ENCODE results near the gene IMMP2L.

Gene IMMP2L

DNA sequence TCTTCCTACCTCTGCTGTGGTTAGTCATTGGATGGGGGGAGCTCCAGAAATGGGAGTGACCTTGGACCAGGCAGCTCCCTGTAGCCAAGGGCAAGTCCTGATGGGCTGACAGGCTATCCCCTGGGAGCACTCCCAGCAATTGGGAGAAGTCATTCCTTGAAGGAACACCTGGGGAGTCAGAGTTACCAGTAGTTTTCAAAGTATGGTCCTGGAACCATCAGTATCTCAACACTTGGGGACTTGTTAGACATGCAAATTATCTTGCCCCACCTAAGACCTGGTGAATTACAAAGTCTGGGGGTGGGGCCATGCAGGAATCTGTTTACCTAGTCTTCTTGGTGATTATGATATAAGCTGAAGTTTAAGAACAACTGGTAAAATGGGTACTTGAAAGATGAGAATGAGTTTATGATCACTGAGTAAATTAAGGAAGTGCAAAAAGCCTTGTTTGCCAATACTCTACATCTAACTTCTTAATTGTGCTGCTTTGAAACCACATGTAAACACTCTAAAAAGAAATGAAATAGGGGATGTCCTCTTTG, 758.6 kb downstream of the IMMP2L start:
- DNase-seq (ENCODE audit: low read depth) = no peak

DNA sequence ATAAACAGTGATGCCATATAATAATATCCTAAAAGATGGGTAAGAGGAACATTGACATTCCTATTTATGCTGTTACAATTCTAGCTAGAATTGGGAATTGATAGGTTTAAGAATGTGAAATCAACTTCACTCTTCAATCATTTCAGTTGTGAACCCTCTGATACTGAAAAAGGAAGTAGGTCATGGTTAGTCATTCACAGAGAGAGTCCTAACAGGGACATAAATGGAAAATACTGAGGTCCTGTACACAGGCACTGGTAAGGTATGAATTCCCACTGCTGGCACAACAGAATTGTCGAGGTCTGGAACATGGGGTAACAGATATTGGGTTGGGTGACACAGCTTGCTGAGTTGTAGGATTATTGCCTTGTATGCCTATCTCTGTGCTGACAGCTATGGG, 760.8 kb downstream of the IMMP2L start:
- DNase-seq (ENCODE audit: low read depth) = no peak

DNA sequence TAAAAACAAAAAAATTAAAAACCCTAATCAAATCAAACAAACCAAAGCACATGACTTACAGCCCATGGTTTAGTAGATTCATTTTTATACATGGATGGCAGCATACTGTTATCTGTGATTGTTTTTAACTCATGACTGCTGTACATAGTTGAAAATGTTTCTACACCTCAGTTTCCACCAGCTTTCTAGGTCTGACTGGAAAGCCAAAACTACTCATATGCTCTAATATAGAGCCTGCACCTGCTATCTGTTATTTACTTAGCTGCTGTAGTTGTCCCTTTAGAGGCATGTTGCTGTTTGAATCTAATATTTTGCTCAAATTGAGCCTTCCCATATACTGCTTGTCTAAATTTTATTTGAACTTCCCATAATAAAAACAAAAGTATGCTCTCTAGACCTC, 761.3 kb downstream of the IMMP2L start:
- no peak for DNase-seq (ENCODE audit: low read depth)

DNA sequence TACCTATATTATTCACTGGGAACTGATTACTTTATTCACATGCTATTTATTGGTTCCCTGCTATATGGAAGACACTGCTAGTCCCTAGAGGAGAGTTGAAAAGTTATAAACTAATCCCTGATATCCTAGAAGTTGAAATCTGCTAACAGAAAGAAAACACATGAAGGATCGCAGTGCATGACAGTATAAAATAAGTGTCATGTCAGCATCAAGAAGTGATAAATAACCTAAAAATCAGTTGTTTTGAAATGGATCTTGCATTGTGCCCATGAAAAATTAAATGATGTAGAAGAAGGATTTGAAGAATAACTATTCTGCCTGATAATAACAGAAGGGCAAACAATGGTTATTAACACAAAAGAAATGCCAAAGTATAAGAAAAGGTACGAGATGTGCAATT, 764.6 kb downstream of the IMMP2L start:
- no peak for DNase-seq (ENCODE audit: low read depth)

DNA sequence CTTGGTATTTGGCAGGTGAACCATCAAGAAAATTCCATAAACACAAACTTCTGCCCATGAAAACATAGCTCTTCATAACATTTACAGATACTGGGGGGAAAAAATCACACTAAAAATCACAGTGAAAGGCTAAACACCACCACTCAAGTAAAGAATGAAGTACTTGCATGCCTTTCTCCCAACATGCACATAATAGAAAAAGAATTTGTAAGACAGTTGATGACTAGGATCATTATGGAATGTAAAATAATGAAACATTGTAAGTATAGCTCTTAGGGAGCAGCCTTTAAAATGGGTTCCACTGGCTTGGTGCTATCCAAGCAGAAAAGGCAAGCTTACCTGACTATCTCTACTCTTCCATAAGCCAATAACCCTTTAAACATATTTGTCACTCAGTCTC, 771.3 kb downstream of the IMMP2L start:
- no peak for DNase-seq (ENCODE audit: low read depth)

DNA sequence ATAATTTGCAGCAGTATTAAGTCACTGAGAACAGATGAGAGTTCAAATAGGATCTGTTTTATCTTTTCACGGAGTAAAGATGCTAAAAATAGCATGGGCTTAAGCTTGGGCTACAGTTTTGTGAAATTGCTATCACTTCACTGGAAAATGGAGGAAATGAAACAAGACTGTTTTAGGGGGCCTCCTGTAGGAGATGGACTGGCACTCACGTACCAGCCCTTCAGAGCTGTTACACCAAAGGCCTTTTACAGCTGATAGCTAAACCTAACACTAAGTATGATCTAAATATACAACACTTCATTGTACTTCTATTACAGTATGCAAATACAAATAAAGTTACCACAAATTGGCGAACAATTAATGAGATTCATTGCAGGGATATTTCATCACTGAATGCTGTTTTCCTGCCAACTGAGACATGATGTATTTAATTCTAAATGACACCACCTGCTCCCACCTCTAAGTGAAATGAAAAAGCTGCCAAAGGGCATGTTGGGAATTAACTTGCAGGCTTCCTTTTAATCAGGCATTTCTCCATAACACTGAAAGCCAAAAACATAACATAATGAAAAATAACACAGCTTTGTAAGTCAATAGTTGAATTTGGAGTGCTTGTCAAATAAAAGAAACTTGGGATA, 775.8 kb downstream of the IMMP2L start:
- DNase-seq (ENCODE audit: low read depth) = no peak

DNA sequence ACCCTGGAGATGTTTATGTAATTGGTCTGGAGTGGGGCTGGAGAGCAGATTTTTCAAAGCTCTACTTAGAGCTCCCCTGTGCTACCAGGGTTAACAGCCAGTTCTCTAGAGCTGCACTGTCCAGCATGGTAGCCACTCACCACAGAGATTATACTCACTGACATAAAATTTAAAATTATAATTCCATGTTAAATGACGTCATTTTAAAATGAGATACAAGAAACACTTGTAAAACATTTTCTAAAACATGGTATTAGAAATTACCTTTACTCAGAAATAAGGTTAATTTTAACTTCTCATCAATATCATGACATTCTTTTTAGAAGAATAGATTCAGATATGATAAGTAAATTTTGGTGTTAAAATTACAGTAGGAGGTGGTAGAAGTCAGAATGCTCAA, 777.5 kb downstream of the IMMP2L start:
- DNase-seq (ENCODE audit: low read depth) = no peak

DNA sequence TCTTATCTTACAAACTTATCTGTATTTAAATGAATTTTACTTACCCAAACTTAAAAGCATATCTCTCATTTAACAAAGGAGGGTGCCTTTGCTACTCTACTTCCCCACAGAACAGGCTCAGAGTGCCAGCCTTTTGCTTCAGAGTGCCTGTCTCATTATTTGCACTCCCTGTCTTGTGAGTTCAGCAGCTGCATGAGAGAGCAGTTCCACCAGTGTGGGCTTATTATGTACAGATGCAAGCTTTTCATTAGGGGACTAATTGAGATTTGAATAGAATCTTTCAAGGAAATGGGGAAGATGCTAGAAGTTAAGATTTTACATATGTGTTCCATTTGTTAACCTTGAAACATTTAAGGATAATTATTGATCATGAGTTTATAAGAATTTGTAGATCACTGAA, 781.6 kb downstream of the IMMP2L start:
- no peak for DNase-seq (ENCODE audit: low read depth)

DNA sequence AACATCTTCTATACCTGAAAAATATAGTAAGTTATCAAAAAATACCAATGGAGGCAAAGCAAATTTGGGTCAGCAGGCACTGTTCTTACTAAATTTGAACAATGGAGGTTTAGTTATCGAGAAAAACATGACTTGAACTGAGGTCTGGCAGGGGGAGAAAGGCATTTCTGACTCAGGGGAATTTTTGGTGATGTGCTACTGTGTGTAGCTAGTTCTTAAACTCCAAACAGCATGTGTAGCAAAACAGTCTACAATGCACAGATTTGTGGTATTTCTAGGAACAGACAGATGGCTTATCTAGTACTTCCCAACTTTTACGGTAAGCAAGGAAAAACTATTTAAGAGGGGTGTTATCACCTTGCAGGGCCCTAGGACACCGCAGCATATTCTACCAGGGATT, 783.0 kb downstream of the IMMP2L start:
- DNase-seq (ENCODE audit: low read depth) = no peak

DNA sequence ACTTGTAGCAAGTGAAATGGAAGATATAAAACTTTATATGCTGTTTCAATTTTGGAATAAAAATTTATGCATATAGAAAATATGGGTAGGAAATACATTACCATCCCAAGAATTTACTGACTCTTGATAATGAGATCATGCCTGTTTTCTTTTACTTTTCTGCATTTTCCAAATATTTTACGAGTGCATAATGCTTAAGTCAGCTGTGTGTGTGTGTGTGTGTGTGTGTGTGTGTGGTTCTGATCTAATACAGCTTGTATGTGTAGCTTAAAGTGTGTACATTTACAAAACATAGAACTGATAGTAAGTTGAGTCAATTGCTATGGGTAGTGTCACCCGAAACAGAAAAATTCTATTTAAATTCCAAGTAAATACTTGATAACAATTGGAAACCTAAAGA, 787.2 kb downstream of the IMMP2L start:
- no peak for DNase-seq (ENCODE audit: low read depth)

DNA sequence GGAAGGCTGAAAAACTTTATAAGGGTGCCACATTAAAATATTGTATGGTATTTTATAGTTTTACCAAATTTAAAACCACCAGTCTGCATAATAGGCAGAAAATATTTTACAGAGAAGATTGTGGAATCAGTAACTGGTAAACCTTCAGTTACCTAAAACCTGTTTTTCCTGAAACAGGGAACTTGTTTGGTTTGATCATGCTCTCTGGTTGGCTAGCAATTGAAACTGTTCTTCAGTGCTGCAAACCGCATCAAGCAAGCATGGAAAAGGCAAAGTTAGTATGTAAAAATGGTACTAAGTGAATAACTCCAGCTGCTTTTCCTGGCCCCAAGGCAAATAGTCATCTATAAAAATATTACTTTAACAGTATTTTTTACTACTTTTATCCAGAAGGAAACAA, 788.2 kb downstream of the IMMP2L start:
- DNase-seq (ENCODE audit: low read depth) = no peak

DNA sequence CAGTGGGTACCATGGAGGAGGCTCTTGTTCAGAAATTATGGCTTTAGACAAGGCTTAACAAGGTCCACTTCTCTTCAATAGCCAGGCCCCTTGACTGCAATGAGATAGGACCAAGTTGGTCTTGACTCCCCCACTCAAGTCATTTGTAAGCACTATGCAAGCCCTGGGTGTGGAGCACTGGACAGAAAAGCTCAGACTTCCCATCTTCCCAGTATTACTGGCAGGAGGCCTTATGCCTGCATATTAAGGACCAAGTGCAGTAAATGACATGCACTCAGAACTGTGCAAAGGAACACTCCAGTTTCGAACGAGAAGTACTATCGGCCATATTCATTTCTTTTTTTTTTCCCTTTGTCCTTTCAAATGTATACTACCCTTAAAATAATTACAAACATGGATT, 789.7 kb downstream of the IMMP2L start:
- DNase-seq (ENCODE audit: low read depth) = no peak

DNA sequence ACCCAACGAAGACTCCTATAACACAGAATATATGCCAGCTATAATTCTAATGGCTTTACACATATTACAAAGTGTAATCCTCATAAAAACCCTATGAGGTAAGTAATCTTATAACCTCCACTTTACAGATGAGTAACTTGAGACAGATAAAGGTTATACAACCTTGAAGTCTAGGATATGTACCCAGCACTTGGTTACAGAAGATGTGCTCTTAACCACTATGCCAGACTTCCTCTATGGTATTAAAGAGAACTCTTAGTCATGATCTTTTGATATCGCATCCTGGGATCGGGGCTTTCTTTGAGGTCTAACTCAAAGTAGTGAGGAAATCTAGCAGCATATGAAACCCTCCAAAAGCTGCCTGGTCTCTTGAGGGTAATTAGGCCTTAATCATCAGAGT, 790.6 kb downstream of the IMMP2L start:
- no peak for DNase-seq (ENCODE audit: low read depth)

DNA sequence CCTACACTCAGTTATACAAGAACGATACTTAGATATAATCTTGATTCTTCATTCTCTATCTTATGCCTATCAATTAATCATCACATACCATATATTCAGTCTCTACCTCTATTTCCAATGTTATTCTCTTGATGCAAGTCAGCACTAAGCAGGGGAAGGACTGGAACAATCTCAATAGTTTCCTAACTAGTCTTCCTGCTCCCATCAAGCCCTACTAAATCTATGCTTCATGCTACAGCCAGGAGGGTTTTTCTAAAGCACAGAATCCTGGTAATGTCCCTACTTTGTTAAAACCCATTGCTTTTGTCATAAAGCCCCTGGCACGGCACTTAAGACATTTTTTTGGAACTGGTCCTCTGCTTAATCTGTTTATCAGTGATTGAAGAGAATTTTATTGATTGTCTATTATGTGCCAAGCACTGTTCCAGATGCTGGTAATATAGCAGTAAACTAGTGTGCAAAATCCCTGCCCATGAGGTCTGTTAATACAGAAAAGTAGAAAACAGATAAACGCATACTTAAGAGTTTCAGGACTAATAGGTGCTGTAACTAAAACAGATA, 794.7 kb downstream of the IMMP2L start:
- no peak for DNase-seq (ENCODE audit: low read depth)

DNA sequence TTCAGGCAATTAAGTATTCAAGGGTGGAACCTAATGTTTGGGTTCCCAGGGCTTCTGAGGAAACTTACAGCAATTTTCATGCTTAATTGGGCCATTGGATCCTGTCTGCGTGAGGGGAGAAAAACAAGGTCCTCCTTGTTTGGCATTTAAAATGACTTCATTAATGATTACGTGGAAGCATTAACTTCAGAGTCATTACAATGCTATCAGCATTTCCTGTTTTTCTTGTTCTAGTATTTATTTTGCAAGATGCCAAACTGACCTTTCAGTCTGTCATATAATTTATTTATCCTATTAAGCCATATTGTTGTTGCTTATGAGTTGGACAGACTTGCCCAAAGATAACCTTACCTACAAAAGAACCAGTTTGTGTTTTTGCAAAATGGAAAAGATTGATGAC, 795.4 kb downstream of the IMMP2L start:
- DNase-seq (ENCODE audit: low read depth) = no peak

DNA sequence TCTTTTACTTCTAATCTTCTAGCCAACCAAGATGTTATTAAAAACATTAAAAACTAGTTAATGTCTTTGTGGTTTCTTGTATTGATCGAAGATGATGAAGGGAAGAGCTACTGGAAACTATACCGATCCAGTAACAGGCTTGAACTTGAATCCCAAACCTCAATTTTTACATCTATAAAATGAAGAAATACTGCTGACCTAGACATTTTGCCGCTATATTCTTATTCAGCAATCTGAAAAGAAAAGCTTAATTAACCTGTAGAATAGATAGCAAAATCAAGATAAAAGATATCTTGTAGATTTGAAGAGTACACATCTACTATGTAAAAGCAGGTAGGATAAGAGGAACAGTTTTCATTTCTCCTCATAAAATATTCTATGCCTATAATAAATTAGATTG, 797.4 kb downstream of the IMMP2L start:
- no peak for DNase-seq (ENCODE audit: low read depth)

DNA sequence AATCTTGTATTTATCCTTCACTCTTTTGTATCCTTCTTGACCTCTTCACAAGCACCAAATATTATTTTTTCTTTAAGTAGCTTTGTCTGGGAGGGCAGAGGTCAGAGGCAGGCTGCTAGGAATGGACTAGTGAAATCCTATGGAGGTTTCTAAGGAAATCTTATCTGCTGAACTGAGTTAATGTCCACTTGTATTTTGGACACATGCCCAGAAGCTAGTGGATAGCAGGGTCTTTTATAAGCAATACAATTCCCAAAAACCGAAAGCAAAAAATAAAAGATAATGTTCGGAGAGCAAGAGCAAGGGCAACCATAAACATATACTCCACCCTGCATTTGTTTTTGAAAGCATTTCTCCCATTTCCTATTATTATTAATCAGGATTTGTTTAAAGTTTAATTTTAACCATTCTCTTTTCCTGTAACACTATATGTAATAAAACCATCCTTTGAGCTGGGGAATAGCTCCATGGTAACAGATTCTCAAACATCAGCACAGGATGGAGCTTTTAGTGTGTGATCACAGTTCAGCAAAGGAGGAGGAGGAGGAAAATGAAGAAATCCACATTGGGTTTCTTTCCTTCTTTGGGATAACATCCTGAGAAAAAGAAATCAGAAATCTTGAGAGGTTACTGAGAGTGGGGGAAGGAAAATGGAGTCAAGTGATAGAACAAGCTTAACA, 799.6 kb downstream of the IMMP2L start:
- DNase-seq (ENCODE audit: low read depth) = no peak

DNA sequence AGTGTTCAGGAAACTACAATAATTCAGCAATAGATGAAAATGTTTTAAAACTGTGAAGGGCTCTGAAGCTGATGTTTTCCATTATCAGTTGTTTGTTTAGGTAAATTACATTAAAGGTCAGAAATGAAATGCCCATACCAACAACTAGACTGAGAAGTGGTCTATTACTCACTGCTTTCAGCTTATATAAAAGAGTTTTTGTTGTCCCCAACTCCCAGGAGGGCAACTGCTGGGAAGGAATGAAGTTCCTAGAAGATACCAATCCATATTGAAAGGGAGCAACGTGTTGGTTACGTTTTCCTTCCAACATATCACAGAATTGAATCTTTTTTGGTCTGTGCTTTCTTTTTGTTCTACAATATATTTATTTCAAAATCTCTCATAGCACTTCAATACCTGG, 802.0 kb downstream of the IMMP2L start:
- DNase-seq (ENCODE audit: low read depth) = no peak

DNA sequence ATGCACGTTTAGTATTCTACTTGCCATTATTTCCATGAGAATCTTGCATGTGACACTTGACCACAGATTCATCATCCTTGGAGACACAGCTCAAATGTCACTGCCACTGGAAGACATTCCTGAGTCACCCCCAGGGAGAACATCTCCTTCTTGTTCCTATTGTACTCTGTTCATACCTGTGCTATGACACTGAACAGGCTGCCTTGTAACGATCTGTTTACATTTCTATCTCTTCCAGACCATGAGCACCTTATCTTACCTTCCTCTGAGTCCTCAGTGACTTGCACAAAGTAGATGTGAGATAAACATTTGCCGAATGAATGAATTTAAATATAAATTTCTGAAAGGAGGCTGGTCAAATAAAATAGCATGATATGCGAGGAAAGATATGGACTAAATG, 803.2 kb downstream of the IMMP2L start:
- no peak for DNase-seq (ENCODE audit: low read depth)

DNA sequence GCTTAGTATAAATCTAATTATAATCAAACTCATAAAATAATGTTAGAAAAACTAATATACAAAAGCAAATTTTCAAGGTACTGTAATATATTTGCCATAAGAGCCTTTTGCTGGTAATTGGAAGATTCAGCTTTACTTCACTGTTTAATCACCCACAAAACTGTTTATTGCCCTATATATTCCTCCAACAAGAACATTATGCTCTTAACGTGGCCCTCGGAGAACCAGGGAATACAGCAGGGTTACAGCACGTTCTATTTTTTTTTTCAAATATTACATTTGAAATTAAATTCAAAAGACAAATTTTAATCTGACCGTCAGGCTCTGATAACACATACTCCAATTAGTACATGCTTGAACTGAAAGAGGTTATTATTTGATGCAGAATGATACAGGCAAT, 807.6 kb downstream of the IMMP2L start:
- no peak for DNase-seq (ENCODE audit: low read depth)

DNA sequence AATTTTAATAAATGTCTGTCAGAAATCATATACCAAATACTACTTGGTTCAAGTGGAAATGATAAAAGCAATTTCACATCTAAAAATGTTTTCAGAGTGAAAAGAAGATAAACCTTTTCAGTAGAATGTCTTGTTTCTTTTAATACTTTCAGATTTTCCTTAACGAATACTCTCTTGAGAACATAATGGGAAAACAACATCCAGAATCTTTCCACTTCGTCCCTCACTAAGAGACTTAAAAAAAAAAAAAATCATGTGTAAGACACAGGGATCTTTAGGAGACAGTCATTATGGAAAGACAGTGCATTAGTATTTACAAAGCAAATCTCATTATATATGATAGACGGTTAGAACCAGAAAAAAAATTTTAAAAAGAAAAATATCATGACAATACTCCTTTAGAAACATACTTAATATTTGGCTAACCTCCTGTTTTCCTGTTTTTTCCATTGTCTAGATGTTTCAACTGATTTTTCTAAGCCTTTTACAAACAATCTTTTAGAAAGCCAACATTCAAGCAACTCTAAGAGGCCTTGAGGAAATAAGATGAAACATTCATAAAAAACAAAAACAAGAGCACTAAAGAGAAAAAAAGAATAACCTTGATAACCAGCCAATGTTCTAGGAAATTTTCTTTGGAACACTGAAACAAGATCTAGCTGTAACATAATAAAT, 811.2 kb downstream of the IMMP2L start:
- no peak for DNase-seq (ENCODE audit: low read depth)

DNA sequence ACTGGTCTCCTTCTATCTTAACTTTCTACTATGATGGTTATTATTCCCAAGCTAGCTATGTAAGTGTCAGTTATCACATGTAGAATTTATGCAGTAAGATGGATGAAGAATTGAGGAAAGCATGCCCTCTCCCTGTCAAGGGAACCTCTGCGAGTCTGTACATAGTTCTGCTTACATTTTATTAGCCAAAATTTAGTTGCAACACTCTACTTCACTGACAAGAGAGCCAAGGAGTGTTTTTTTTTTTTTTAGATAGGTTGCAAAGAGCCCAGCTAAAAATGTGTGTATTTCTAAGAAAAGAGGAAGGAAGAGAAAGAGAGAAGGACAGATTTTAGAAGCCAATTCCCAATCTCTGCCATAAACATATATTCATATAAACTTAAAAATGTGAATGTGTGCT, 829.1 kb downstream of the IMMP2L start:
- DNase-seq (ENCODE audit: low read depth) = no peak

DNA sequence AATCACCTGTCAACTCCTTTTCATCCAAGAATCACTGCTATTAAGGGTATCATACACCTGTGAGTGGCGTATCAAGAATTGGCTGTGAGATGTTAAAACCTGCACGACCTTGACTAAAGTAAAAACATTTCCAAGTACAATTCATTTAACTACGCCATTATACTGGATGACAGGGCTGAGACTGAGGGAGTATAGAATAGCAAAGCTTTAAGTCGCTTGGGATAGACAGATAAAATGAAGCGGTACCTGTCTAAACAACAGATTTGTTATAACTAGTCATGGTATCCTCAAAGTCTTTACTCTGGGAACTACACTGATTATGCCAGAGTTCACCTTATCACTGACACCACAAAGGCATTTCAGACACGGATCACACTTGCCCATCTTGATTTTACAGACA, 837.5 kb downstream of the IMMP2L start:
- DNase-seq (ENCODE audit: low read depth) = no peak
